SW480 (cell line): Measurements from ENCODE around the gene ALPI.
"Not testable (repeated sequence)": the region's sequence is repeated elsewhere in the genome, so short reads cannot be mapped to it uniquely, and the experiment has no call there.

Experiments used
- DNase-seq: peaks from one replicate; pipeline ENCODE4 v3.0.0-alpha.2; 2016; ENCODE audit warnings: low spot score

Gene ALPI

GRCh38 chr2:232455426-232456255 lies at the start of gene ALPI:
ALPI (plus strand) TSS chr2:232456153; CDS start chr2:232456200, 47 bp downstream.
- DNase-seq: no peak

GRCh38 chr2:232406556-232407310 lies 49.2 kb upstream of the ALPI start, which contains the start of gene ALPG:
ALPG (plus strand) TSS chr2:232406844; CDS start chr2:232406895, 51 bp downstream.
- no peak for DNase-seq

- DNase-seq: not testable (repeated sequence)
These were observed 48.4 kb upstream of the ALPI start for GRCh38 chr2:232407428-232408150.

- not testable (repeated sequence) for DNase-seq
These were observed 47.7 kb upstream of the ALPI start for GRCh38 chr2:232408269-232408668.

- DNase-seq: not testable (repeated sequence)
These were observed 46.3 kb upstream of the ALPI start for GRCh38 chr2:232409617-232410016.

- DNase-seq: no peak
These were observed 45.6 kb upstream of the ALPI start for GRCh38 chr2:232410238-232410900.

GRCh38 chr2:232411901-232412629 lies 43.9 kb upstream of the ALPI start:
- no peak for DNase-seq

GRCh38 chr2:232412986-232413385 lies 43.0 kb upstream of the ALPI start:
- no peak for DNase-seq

- DNase-seq: no peak
These were observed 40.7 kb upstream of the ALPI start for GRCh38 chr2:232415138-232415690.

GRCh38 chr2:232415736-232416520 lies 40.0 kb upstream of the ALPI start:
- peak; percentile 74 for DNase-seq

- DNase-seq: no peak
These were observed 39.2 kb upstream of the ALPI start for GRCh38 chr2:232416521-232417470.

- no peak for DNase-seq
These were observed 38.5 kb upstream of the ALPI start for GRCh38 chr2:232417489-232417888.

- no peak for DNase-seq
These were observed 37.9 kb upstream of the ALPI start for GRCh38 chr2:232418056-232418455.

GRCh38 chr2:232418466-232419244 lies 37.3 kb upstream of the ALPI start:
- peak; percentile 66 for DNase-seq

GRCh38 chr2:232419245-232420072 lies 36.5 kb upstream of the ALPI start:
- no peak for DNase-seq

GRCh38 chr2:232420073-232420454 lies 35.9 kb upstream of the ALPI start:
- DNase-seq: no peak
